WTC11 (cell line): Measurements from ENCODE around the gene SLC1A4. TPM values are rescaled to one million over a fixed set of nuclear protein-coding genes. Genes with fewer than 3 reads are reported as not detected.

Source experiments
- ATAC-seq: fragments of 200-7000 bp; cut with Tn5 transposase; 2 replicates; pipeline ENCODE4 v1.10.0; 2021; ENCODE audit warnings: mild to moderate bottlenecking, moderate library complexity
- CTCF ChIA-PET: fragments of 300-600 bp; sonication (Branson Sonifier 250); formaldehyde crosslinking; loops from one replicate; lab custom pipeline; 2021; ENCODE audit warnings: antibody characterized with exemption; lab: Charles Lee
- POLR2A ChIA-PET: fragments of 350-600 bp; sonication (Branson Sonifier 250); formaldehyde crosslinking; loops from one replicate; lab custom pipeline; 2021; ENCODE audit warnings: antibody characterized with exemption; lab: Charles Lee
- DNase-seq: peaks from one replicate; pipeline ENCODE4 v3.0.0; 2021; ENCODE audit warnings: low spot score
- H3K27ac Mint-ChIP-seq: 2 replicates; pipeline ENCODE4 v1.8.0; 2021; ENCODE audit warnings: mixed read lengths
- H3K27me3 Mint-ChIP-seq: 2 replicates; pipeline ENCODE4 v1.8.0; 2021; ENCODE audit warnings: low read depth, mild to moderate bottlenecking, moderate library complexity, mixed read lengths
- H3K36me3 Mint-ChIP-seq: 2 replicates; pipeline ENCODE4 v1.8.0; 2021; ENCODE audit warnings: mixed read lengths
- H3K4me1 Mint-ChIP-seq: 2 replicates; pipeline ENCODE4 v1.8.0; 2022; ENCODE audit warnings: mixed read lengths
- H3K4me3 Mint-ChIP-seq: 2 replicates; pipeline ENCODE4 v1.8.0; 2021; ENCODE audit warnings: mild to moderate bottlenecking, moderate library complexity, mixed read lengths
- H3K9me3 Mint-ChIP-seq: 2 replicates; pipeline ENCODE4 v1.8.0; 2021; ENCODE audit warnings: mixed read lengths
- ATF3 ChIP-seq: sonication (generic); formaldehyde crosslinking; conservative IDR thresholded peaks from 2 replicates; pipeline ENCODE4 v1.8.1; 2022; ENCODE audit warnings: mild to moderate bottlenecking, missing genetic modification reagents
- CTCF ChIP-seq: fragments of 200-600 bp; IDR thresholded peaks from 2 replicates; pipeline ENCODE4 v1.8.0; 2022; ENCODE audit warnings: antibody characterized with exemption
- E2F1 ChIP-seq: sonication (generic); formaldehyde crosslinking; IDR thresholded peaks from 2 replicates; pipeline ENCODE4 v1.8.0; 2022; ENCODE audit warnings: mild to moderate bottlenecking, missing genetic modification reagents
- EMX1 ChIP-seq: fragments of 250-450 bp; sonication (Bioruptor Pico); IDR thresholded peaks from 2 replicates; pipeline ENCODE4 v1.8.0; 2021; ENCODE audit warnings: mild to moderate bottlenecking
- GTF2I ChIP-seq: fragments of 250-450 bp; sonication (Bioruptor Pico); conservative IDR thresholded peaks from 2 replicates; pipeline ENCODE4 v1.4.0; 2021; ENCODE audit warnings: mild to moderate bottlenecking
- HMGXB4 ChIP-seq: sonication (generic); formaldehyde crosslinking; IDR thresholded peaks from 2 replicates; pipeline ENCODE4 v1.8.1; 2023; ENCODE audit warnings: mild to moderate bottlenecking, moderate library complexity, missing genetic modification reagents
- NR2C2 ChIP-seq: sonication (generic); formaldehyde crosslinking; IDR thresholded peaks from 2 replicates; pipeline ENCODE4 v1.8.0; 2022; ENCODE audit warnings: mild to moderate bottlenecking, missing genetic modification reagents
- OVOL2 ChIP-seq: fragments of 250-450 bp; sonication (Bioruptor Pico); IDR thresholded peaks from 2 replicates; pipeline ENCODE4 v1.9.0; 2021; ENCODE audit warnings: mild to moderate bottlenecking, borderline replicate concordance
- PREB ChIP-seq: sonication (generic); formaldehyde crosslinking; IDR thresholded peaks from 2 replicates; pipeline ENCODE4 v1.8.1; 2022; ENCODE audit warnings: mild to moderate bottlenecking, missing genetic modification reagents, moderate library complexity, borderline replicate concordance
- SOX15 ChIP-seq: fragments of 250-450 bp; sonication (Bioruptor Pico); IDR thresholded peaks from 2 replicates; pipeline ENCODE4 v1.9.0; 2021; ENCODE audit warnings: mild to moderate bottlenecking
- TP53 ChIP-seq: sonication (generic); formaldehyde crosslinking; IDR thresholded peaks from 2 replicates; pipeline ENCODE4 v1.8.1; 2023; ENCODE audit warnings: mild to moderate bottlenecking, missing genetic modification reagents
- total RNA-seq: library from RNA; stranded (reverse); gene quantifications from 3 replicates; pipeline ENCODE4 v1.2.3, GENCODE V29; 2021

Gene SLC1A4
- total RNA-seq, 1 experiment from 2014 or later = 1.6 TPM

- H3K27me3 Mint-ChIP-seq = no peaks in the 10 kb centered on the region
- no peak for ATAC-seq
- CTCF ChIA-PET = interaction anchor here (0.6 to 4.6 kb wide), 15 partner anchors 9 to 157 kb away, joined by 3 to 19 read pairs (median 4); partner anchors contain the start of genes ACTR2, CEP68 and RAB1A
- no peaks in the 10 kb centered on the region for H3K9me3 Mint-ChIP-seq
- peaks cover 34% of the 10 kb centered on the region for H3K36me3 Mint-ChIP-seq
- H3K27ac Mint-ChIP-seq = no peak overlapping the region; the same call in 1 of the 2 replicates
- POLR2A ChIA-PET = no interaction called here
- no peak for DNase-seq
- TF ChIP-seq ATF3 (CRISPR knock-in tag) (no peak), OVOL2 (no peak), SOX15 (no peak), HMGXB4 (CRISPR knock-in tag) (no peak)
- H3K4me3 Mint-ChIP-seq = no peak overlapping the region
- H3K4me1 Mint-ChIP-seq = peaks cover 13% of the 10 kb centered on the region
Measured at GRCh38 chr2:65070856-65071255, 81.7 kb downstream of the SLC1A4 start.

- DNase-seq = peak; percentile 59
- TF ChIP-seq E2F1 (CRISPR knock-in tag) (no peak), CTCF (0 out of 2 replicates have a peak, but pooled peaks have one; percentile 21)
- TF ChIP-seq, all 79 proteins: peak for 1
- ChIA-PET CTCF (interaction anchor here (0.5 to 4.6 kb wide), 16 partner anchors 8 to 439 kb away, joined by 3 to 19 read pairs (median 4); partner anchors contain the start of genes ACTR2, CEP68 and RAB1A), POLR2A (no interaction called here)
- H3K4me1 Mint-ChIP-seq = peaks cover 20% of the 10 kb centered on the region
- peak overlapping the region; percentile 61; the same call in 1 of the 2 replicates for H3K27ac Mint-ChIP-seq
- H3K9me3 Mint-ChIP-seq = no peaks in the 10 kb centered on the region
- no peak overlapping the region for H3K4me3 Mint-ChIP-seq
- H3K36me3 Mint-ChIP-seq = peaks cover 34% of the 10 kb centered on the region
- H3K27me3 Mint-ChIP-seq = no peaks in the 10 kb centered on the region
- ATAC-seq = peak; percentile 55
Measured at GRCh38 chr2:65071499-65072180, 82.4 kb downstream of the SLC1A4 start.

- peaks cover 25% of the 10 kb centered on the region for H3K4me1 Mint-ChIP-seq
- no peaks in the 10 kb centered on the region for H3K9me3 Mint-ChIP-seq
- H3K27ac Mint-ChIP-seq = no peak overlapping the region
- ATAC-seq = no peak
- ChIA-PET POLR2A (no interaction called here), CTCF (interaction anchor here (1.1 to 2.3 kb wide), 7 partner anchors 8 to 149 kb away, joined by 3 to 6 read pairs (median 5); partner anchors contain the start of genes CEP68 and RAB1A)
- DNase-seq = no peak
- no peak overlapping the region for H3K4me3 Mint-ChIP-seq
- peaks cover 34% of the 10 kb centered on the region for H3K36me3 Mint-ChIP-seq
- TF ChIP-seq TP53 (CRISPR knock-in tag) (no peak), NR2C2 (CRISPR knock-in tag) (no peak), GTF2I (CRISPR knock-in tag) (no peak), PREB (no peak), EMX1 (CRISPR knock-in tag) (no peak)
- H3K27me3 Mint-ChIP-seq = no peaks in the 10 kb centered on the region
Measured at GRCh38 chr2:65072181-65072970, 83.2 kb downstream of the SLC1A4 start.

Other genes with a start within 250 kb of the SLC1A4 start
- gene CEP68, start 67.0 kb downstream of the SLC1A4 start, total RNA-seq = 14.6 to 16.7 TPM (median 15.3 TPM) in 3 replicates
- 112 to 114 TPM (median 113 TPM) in 3 replicates for gene RAB1A, start 140.7 kb downstream of the SLC1A4 start, total RNA-seq
- gene ACTR2, start 238.4 kb downstream of the SLC1A4 start, total RNA-seq = 160 to 170 TPM (median 168 TPM) in 3 replicates